NCI-H446 (cell line): Measurements from ENCODE around the gene LDHAL6A.
"Not testable (repeated sequence)": the region's sequence is repeated elsewhere in the genome, so short reads cannot be mapped to it uniquely, and the experiment has no call there.

Source experiments
- DNase-seq, 2 experiments: peaks; one replicate each; lab custom pipeline; 2025; lab: John Stamatoyannopoulos, UW

The LDHAL6A gene

GRCh38 chr11:18455686-18456372 lies at the start of gene LDHAL6A:
Gene LDHAL6A (plus strand): TSS chr11:18455856. CDS start chr11:18456681, 825 bp downstream.
- DNase-seq, result no peak

GRCh38 chr11:18407400-18407799 lies 48.3 kb upstream of the LDHAL6A start:
- DNase-seq, result not testable (repeated sequence)

GRCh38 chr11:18408558-18409291 lies 46.9 kb upstream of the LDHAL6A start:
- no peak for DNase-seq

GRCh38 chr11:18416459-18416858 lies 39.2 kb upstream of the LDHAL6A start:
- DNase-seq, result no peak

GRCh38 chr11:18419040-18419439 lies 36.6 kb upstream of the LDHAL6A start:
- no peak for DNase-seq

- DNase-seq, result no peak
These were observed 35.6 kb upstream of the LDHAL6A start for GRCh38 chr11:18420067-18420466.

- no peak for DNase-seq
These were observed 28.4 kb upstream of the LDHAL6A start for GRCh38 chr11:18427240-18427639.

GRCh38 chr11:18429332-18429731 lies 26.3 kb upstream of the LDHAL6A start:
- DNase-seq, result no peak

GRCh38 chr11:18438691-18439090 lies 17.0 kb upstream of the LDHAL6A start:
- no peak for DNase-seq

- no peak for DNase-seq
These were observed 6.4 kb upstream of the LDHAL6A start for GRCh38 chr11:18449251-18449650.

GRCh38 chr11:18452927-18453326 lies 2.7 kb upstream of the LDHAL6A start:
- no peak for DNase-seq

GRCh38 chr11:18457450-18457849 lies 1.8 kb downstream of the LDHAL6A start:
- no peak for DNase-seq

GRCh38 chr11:18459634-18460033 lies 4.0 kb downstream of the LDHAL6A start:
- DNase-seq, result no peak

GRCh38 chr11:18461909-18462308 lies 6.3 kb downstream of the LDHAL6A start:
- no peak for DNase-seq

- DNase-seq, result no peak
These were observed 7.8 kb downstream of the LDHAL6A start for GRCh38 chr11:18463439-18463838.

- no peak for DNase-seq
These were observed 10.7 kb downstream of the LDHAL6A start for GRCh38 chr11:18466402-18466801.

- no peak for DNase-seq
These were observed 12.4 kb downstream of the LDHAL6A start for GRCh38 chr11:18468059-18468458.

GRCh38 chr11:18468961-18469360 lies 13.3 kb downstream of the LDHAL6A start:
- DNase-seq, result no peak

GRCh38 chr11:18471995-18472394 lies 16.3 kb downstream of the LDHAL6A start:
- DNase-seq, result no peak

- DNase-seq, result no peak
These were observed 16.9 kb downstream of the LDHAL6A start for GRCh38 chr11:18472587-18472986.

GRCh38 chr11:18479063-18479462 lies 23.4 kb downstream of the LDHAL6A start:
- no peak for DNase-seq

GRCh38 chr11:18485913-18486528 lies 30.4 kb downstream of the LDHAL6A start:
- no peak for DNase-seq

- no peak for DNase-seq
These were observed 34.7 kb downstream of the LDHAL6A start for GRCh38 chr11:18490319-18490718.
